Measurements from ENCODE around the gene MIDN. TPM values are rescaled to one million over a fixed set of nuclear protein-coding genes. Genes with fewer than 3 reads are reported as not detected.

Gene MIDN
- total RNA-seq, 1 experiment from 2014 or later = 125 TPM

DNA sequence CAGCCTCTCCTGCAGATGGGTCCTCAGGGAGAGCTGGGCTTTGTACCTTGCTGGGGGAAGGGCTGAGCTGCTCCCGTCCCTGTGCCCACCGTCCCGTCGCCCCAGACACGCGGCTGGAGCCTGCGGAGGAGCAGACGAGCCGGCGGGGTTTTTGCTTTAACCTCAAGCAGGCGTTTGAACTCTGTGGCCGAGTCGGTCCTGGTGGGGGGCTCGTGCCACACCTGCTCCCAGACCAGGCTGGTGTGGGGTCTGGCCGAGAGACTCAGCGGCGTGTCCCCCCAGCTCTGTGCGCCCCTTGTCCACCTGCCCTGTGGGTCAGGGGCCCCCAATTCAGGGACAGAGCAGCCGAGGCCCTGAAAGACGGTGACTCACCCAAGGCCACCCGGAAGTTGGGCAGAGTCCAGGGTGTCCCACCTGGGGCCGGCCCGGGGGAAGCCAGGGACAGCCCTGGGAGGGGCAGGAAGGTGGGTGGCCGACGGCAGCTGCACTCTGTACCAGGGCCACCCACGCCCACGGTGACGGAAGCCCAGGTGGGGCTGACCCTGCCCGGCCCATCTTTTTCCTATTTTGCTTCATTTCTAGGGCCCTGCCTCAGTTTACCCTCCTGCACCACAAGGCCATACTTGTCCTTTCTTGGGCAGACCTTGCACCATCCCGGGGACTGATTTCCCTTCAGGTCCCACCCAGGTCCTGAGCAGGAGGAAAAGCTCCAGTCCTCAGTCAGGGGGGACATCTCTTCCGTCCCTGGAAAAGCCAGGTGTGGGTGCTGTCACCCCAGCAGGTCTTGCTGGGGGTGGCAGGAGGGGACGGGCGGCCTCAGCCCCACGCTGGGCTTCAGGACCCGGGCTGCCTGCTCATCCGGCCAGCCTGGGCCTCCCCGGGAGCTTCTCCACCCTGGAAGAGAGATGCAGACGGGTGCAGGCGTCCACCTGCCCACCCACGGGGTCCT is 42.6 kb downstream of the MIDN start:
- CTCF ChIA-PET = no interaction called here
- Mint-ChIP-seq H3K36me3 (ENCODE audit: insufficient read depth, unreplicated experiment) (no peaks in the 10 kb centered on the region), H3K27me3 (ENCODE audit: insufficient read depth, unreplicated experiment) (no peaks in the 10 kb centered on the region), H3K9me3 (ENCODE audit: unreplicated experiment) (no peaks in the 10 kb centered on the region), H3K4me1 (ENCODE audit: low read depth, unreplicated experiment) (no peaks in the 10 kb centered on the region), H3K27ac (ENCODE audit: unreplicated experiment) (no peak overlapping the region), H3K4me3 (ENCODE audit: unreplicated experiment) (no peak overlapping the region)
- Histone ChIP-seq H3K27me3 (replicated peaks; ENCODE audit: control insufficient read depth, insufficient read depth, low read length) (no peaks in the 10 kb centered on the region), H3K4me3 (ENCODE audit: low read depth, low read length) (no peak overlapping the region), H3K36me3 (ENCODE audit: control insufficient read depth, insufficient read depth, low read length) (no peaks in the 10 kb centered on the region), H3K9me3 (no peaks in the 10 kb centered on the region), H3K4me1 (peaks cover 30% of the 10 kb centered on the region)
- POLR2A ChIA-PET = no interaction called here
- TF ChIP-seq, protein P1, sequence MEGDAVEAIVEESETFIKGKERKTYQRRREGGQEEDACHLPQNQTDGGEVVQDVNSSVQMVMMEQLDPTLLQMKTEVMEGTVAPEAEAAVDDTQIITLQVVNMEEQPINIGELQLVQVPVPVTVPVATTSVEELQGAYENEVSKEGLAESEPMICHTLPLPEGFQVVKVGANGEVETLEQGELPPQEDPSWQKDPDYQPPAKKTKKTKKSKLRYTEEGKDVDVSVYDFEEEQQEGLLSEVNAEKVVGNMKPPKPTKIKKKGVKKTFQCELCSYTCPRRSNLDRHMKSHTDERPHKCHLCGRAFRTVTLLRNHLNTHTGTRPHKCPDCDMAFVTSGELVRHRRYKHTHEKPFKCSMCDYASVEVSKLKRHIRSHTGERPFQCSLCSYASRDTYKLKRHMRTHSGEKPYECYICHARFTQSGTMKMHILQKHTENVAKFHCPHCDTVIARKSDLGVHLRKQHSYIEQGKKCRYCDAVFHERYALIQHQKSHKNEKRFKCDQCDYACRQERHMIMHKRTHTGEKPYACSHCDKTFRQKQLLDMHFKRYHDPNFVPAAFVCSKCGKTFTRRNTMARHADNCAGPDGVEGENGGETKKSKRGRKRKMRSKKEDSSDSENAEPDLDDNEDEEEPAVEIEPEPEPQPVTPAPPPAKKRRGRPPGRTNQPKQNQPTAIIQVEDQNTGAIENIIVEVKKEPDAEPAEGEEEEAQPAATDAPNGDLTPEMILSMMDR (IDR thresholded peaks at IDR 0.05; ENCODE audit: insufficient read depth in 1 of 2, low read depth in 1 of 2, low read length in 1 of 2, severe bottlenecking in 1 of 2, unreplicated experiment in 1 of 2) = no peak
- no TSS peak for BruUV-seq (replicated peaks)
- intact Hi-C loops (cut with micrococcal nuclease; ENCODE audit: unreplicated experiment) = loop anchor here (10.0 kb wide), 1 partner anchor 1254 kb away; no protein-coding TSS in a partner anchor
- no peak for DNase-seq

DNA sequence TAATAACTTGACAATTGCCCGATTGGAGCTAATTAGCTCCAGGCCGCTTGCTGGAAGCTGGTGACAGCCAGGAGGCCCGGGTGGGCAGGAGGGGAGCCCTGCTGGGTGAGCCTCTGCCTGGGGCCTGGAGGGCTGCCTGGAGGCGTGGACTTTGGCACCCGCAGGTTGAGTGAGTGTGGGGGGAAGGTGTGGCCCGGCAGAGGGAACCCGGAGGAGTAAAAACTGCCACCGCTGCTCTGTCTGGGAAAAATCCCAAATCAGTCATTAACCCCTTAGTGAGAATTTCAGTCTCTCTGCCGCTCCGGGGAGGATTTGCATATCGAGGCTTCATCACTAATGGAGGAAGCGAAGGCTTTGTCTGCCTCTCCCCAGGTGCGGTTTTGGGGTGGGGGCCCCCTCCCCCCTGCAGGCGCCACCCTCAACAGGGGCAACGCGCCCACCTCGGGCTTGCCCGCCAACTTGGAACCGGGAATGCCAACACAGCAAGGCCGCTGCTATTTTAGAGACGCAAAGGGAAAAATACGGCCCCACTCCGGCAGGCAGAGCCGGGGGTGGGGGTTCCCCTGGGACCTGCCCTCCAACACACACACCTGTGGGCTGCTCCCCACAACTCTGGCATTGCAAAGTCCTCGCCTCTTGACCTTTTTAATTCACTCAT is 43.5 kb downstream of the MIDN start:
- Histone ChIP-seq H3K4me3 (ENCODE audit: low read depth, low read length) (no peak overlapping the region), H3K4me1 (peaks cover 28% of the 10 kb centered on the region), H3K9me3 (no peaks in the 10 kb centered on the region), H3K27me3 (replicated peaks; ENCODE audit: control insufficient read depth, insufficient read depth, low read length) (no peaks in the 10 kb centered on the region), H3K36me3 (ENCODE audit: control insufficient read depth, insufficient read depth, low read length) (no peaks in the 10 kb centered on the region)
- peak; percentile 53 to 64 for DNase-seq
- Mint-ChIP-seq H3K36me3 (ENCODE audit: insufficient read depth, unreplicated experiment) (no peaks in the 10 kb centered on the region), H3K4me1 (ENCODE audit: low read depth, unreplicated experiment) (no peaks in the 10 kb centered on the region), H3K4me3 (ENCODE audit: unreplicated experiment) (no peak overlapping the region), H3K9me3 (ENCODE audit: unreplicated experiment) (no peaks in the 10 kb centered on the region), H3K27ac (ENCODE audit: unreplicated experiment) (peak overlapping the region; percentile 3), H3K27me3 (ENCODE audit: insufficient read depth, unreplicated experiment) (no peaks in the 10 kb centered on the region)
- intact Hi-C loops (cut with micrococcal nuclease; ENCODE audit: unreplicated experiment) = loop anchor here (10.0 kb wide), 1 partner anchor 1253 kb away; no protein-coding TSS in a partner anchor
- ChIA-PET CTCF (interaction anchor here (0.6 kb wide), 1 partner anchor 312 kb away, joined by 3 read pairs; no protein-coding TSS in a partner anchor), POLR2A (no interaction called here)
- TF ChIP-seq, protein P1 (IDR thresholded peaks at IDR 0.05; ENCODE audit: insufficient read depth in 1 of 2, low read depth in 1 of 2, low read length in 1 of 2, severe bottlenecking in 1 of 2, unreplicated experiment in 1 of 2) = no peak
- BruUV-seq (replicated peaks) = no TSS peak

DNA sequence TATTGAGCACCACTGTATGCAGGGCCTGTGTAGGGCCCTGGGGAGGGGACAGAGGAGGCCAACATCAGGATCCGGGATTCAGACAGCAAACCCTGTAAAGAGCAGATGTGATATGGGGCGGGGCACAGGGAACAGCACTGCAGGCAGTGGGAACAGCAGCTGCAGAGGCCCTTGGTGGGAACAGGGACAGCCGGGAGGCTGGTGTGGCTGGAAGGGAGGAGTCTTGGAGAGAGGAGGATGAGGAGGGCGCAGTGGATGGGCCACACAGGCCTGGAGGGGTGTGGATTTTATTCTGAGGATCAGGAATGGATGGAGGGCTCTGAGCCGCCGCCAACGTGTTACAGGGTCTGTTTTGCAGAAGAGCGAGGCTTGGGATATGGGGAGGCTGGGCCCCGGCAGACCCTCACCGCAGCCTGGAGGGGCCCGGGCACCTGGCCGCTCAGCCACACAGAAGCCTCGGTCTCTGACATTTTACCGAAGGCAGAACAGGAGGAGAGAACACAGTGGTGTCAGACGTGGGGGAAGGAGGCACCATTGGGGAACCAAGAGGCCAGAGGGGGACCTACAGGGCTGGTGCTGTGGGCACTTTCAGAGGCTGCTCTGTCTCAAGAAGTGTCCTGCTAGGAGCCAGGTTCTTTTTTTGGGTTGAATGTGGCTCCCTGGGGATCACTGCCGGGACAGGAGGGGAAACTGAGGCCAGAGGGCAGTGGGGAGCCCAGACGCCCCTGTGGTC is 44.2 kb downstream of the MIDN start:
- CTCF ChIA-PET = no interaction called here
- no peak for DNase-seq
- no TSS peak for BruUV-seq (replicated peaks)
- H3K36me3 Mint-ChIP-seq (ENCODE audit: insufficient read depth, unreplicated experiment) = peaks cover 6% of the 10 kb centered on the region
- H3K27me3 Mint-ChIP-seq (ENCODE audit: insufficient read depth, unreplicated experiment) = no peaks in the 10 kb centered on the region
- Histone ChIP-seq H3K4me1 (peaks cover 21% of the 10 kb centered on the region), H3K36me3 (ENCODE audit: control insufficient read depth, insufficient read depth, low read length) (no peaks in the 10 kb centered on the region), H3K27me3 (replicated peaks; ENCODE audit: control insufficient read depth, insufficient read depth, low read length) (no peaks in the 10 kb centered on the region), H3K9me3 (no peaks in the 10 kb centered on the region), H3K4me3 (ENCODE audit: low read depth, low read length) (no peak overlapping the region)
- H3K4me1 Mint-ChIP-seq (ENCODE audit: low read depth, unreplicated experiment) = no peaks in the 10 kb centered on the region
- intact Hi-C loops (cut with micrococcal nuclease; ENCODE audit: unreplicated experiment) = loop anchor here (10.0 kb wide), 1 partner anchor 1252 kb away; no protein-coding TSS in a partner anchor
- TF ChIP-seq, protein P1 (IDR thresholded peaks at IDR 0.05; ENCODE audit: insufficient read depth in 1 of 2, low read depth in 1 of 2, low read length in 1 of 2, severe bottlenecking in 1 of 2, unreplicated experiment in 1 of 2) = no peak
- H3K4me3 Mint-ChIP-seq (ENCODE audit: unreplicated experiment) = no peak overlapping the region
- POLR2A ChIA-PET = no interaction called here
- peak overlapping the region; percentile 3 for H3K27ac Mint-ChIP-seq (ENCODE audit: unreplicated experiment)
- H3K9me3 Mint-ChIP-seq (ENCODE audit: unreplicated experiment) = no peaks in the 10 kb centered on the region

Data from Caco-2 (cell line).